H1 (cell line): Measurements from ENCODE around the gene MADD.

Experiments
- JUN ChIP-seq: IDR thresholded peaks from 2 replicates; pipeline ENCODE4 v1.6.1; 2011; ENCODE audit warnings: low read depth, mild to moderate bottlenecking, improper control_type of control experiment, low read length
- KDM1A ChIP-seq: fragments of 200-600, 300-600 bp; sonication (generic); IDR thresholded peaks from 2 replicates; pipeline ENCODE4 v1.7.1; 2016; ENCODE audit warnings: mild to moderate bottlenecking, low read length, borderline replicate concordance
- POLR2AphosphoS5 ChIP-seq: IDR thresholded peaks from 2 replicates; pipeline ENCODE4 v1.6.1; 2011; ENCODE audit warnings: low read depth, low read length
- TCF12 ChIP-seq: IDR thresholded peaks from 2 replicates; pipeline ENCODE4 v1.6.1; 2011; ENCODE audit warnings: low read depth, mild to moderate bottlenecking, low read length
- TF ChIP-seq, protein P1 (sequence below), 3 experiments: IDR thresholded peaks; 1 replicate in 2 of 3; 2 replicates in 1 of 3; pipeline versions ENCODE4 v1.5.1 to v1.6.1; 2011; ENCODE audit warnings: low read length in 3 of 3, mild to moderate bottlenecking in 3 of 3, inconsistent platforms in 2 of 3, low read depth in 1 of 3, moderate library complexity in 1 of 3; ENCODE audit not compliant: insufficient read depth in 1 of 3; ENCODE audit errors: control extremely low read depth in 1 of 3

- TF ChIP-seq POLR2AphosphoS5 (no peak), JUN (no peak), TCF12 (no peak), KDM1A (no peak)
- TF ChIP-seq, protein P1, sequence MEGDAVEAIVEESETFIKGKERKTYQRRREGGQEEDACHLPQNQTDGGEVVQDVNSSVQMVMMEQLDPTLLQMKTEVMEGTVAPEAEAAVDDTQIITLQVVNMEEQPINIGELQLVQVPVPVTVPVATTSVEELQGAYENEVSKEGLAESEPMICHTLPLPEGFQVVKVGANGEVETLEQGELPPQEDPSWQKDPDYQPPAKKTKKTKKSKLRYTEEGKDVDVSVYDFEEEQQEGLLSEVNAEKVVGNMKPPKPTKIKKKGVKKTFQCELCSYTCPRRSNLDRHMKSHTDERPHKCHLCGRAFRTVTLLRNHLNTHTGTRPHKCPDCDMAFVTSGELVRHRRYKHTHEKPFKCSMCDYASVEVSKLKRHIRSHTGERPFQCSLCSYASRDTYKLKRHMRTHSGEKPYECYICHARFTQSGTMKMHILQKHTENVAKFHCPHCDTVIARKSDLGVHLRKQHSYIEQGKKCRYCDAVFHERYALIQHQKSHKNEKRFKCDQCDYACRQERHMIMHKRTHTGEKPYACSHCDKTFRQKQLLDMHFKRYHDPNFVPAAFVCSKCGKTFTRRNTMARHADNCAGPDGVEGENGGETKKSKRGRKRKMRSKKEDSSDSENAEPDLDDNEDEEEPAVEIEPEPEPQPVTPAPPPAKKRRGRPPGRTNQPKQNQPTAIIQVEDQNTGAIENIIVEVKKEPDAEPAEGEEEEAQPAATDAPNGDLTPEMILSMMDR (IDR thresholded peaks at IDR 0.05; ENCODE audit: control extremely low read depth in 1 of 3, insufficient read depth in 1 of 3, low read depth in 1 of 3, low read length in 3 of 3): no peak
Measured at GRCh38 chr11:47318166-47318565, 48.2 kb downstream of the MADD start.
